Fibroblast of pulmonary artery (primary cell): ENCODE data around the gene MMP15.

Experiments
- DNase-seq: peaks from one replicate; pipeline ENCODE4 v3.0.0-alpha.2; 2010; ENCODE audit warnings: low read depth
- H3K4me3 ChIP-seq: replicated peaks from 2 replicates; pipeline ENCODE4 v1.5.1; 2011; ENCODE audit warnings: low read depth, mild to moderate bottlenecking, control low read depth, low read length, moderate library complexity
- CTCF ChIP-seq: IDR thresholded peaks from 2 replicates; pipeline ENCODE4 v1.5.1; 2011; ENCODE audit warnings: mild to moderate bottlenecking, control low read depth, low read length, inconsistent platforms; ENCODE audit errors: missing control alignments

Gene MMP15

GRCh38 chr16:58082381-58082780 is 56.8 kb downstream of the MMP15 start:
- H3K4me3 ChIP-seq: no peak overlapping the region
- no peak for DNase-seq
- no peak for TF ChIP-seq CTCF

- TF ChIP-seq CTCF: no peak
- H3K4me3 ChIP-seq: no peak overlapping the region
- DNase-seq: no peak
Observed at GRCh38 chr16:58084635-58085034, 59.1 kb downstream of the MMP15 start.

DNA sequence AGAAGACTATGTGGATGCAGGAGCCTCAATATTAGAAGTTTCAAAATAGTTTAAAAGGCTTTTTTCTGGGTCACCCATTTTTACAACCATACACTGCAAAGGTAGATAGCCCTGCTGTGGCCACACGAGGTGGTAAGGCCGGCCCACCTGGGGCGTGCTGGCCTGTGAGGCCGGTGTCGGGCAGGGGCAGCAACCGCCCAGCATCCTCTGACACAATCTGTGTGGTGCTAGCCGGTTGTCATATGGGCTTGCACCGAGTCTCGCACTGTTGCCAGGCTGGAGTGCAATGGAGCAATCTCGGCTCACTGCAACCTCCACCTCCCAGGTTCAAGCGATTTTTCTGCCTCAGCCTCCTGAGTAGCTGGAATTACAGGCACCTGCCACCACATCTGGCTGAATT is 59.6 kb downstream of the MMP15 start:
- DNase-seq: no peak
- TF ChIP-seq CTCF: no peak
- H3K4me3 ChIP-seq: no peak overlapping the region

GRCh38 chr16:58085584-58086251 is 60.2 kb downstream of the MMP15 start:
- H3K4me3 ChIP-seq: no peak overlapping the region
- DNase-seq: no peak
- TF ChIP-seq CTCF: no peak

GRCh38 chr16:58086381-58087208 is 61.0 kb downstream of the MMP15 start:
- no peak for TF ChIP-seq CTCF
- no peak overlapping the region for H3K4me3 ChIP-seq
- DNase-seq: no peak

DNA sequence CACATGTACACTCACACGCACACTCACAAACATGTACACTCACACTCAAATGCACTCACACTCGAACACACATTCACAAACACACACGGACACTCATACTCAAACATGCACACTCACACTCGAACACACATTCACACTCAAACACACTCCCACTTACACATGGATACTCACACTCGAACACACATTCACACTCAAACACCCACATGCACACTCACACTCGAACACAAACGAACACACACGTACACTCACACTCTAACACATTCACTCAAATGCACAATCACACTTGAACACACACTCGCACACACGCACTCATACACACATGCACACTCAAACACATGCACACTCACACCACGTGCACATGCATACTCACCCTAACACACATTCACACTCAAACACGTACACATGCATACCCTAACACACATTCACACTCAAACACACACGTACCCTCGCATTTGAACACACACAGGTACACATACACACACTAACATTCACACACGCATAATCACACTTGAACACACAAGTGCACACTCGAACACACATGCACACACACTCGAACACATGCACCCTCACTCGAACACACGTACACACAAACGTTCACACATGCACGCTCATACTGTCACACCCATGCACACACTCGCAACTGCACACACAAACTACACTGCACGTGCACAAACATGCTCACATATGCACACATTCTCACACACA is 61.8 kb downstream of the MMP15 start:
- no peak for TF ChIP-seq CTCF
- H3K4me3 ChIP-seq: no peak overlapping the region
- no peak for DNase-seq
